NCI-H2107 treated with DMSO at 0.1 percent for 48 hours (cell line): ENCODE data around the gene NRXN3.

Experiments
- DNase-seq: peaks from one replicate; lab custom pipeline; 2025; ENCODE audit not compliant: unreplicated experiment; lab: John Stamatoyannopoulos, UW

Gene NRXN3

GRCh38 chr14:79426103-79426755 lies 1256.1 kb downstream of the NRXN3 start:
- no peak for DNase-seq

- DNase-seq, result no peak
Measured at GRCh38 chr14:79432640-79433039, 1262.5 kb downstream of the NRXN3 start.

- no peak for DNase-seq
Measured at GRCh38 chr14:79436335-79436734, 1266.2 kb downstream of the NRXN3 start.

- no peak for DNase-seq
Measured at GRCh38 chr14:79437951-79438350, 1267.8 kb downstream of the NRXN3 start.

GRCh38 chr14:79438696-79439342 lies 1268.6 kb downstream of the NRXN3 start:
- no peak for DNase-seq

- DNase-seq, result no peak
Measured at GRCh38 chr14:79442786-79443185, 1272.6 kb downstream of the NRXN3 start.

- DNase-seq, result no peak
Measured at GRCh38 chr14:79443602-79444001, 1273.4 kb downstream of the NRXN3 start.

- no peak for DNase-seq
Measured at GRCh38 chr14:79448960-79449359, 1278.8 kb downstream of the NRXN3 start.

- DNase-seq, result no peak
Measured at GRCh38 chr14:79451601-79452000, 1281.4 kb downstream of the NRXN3 start.

- DNase-seq, result no peak
Measured at GRCh38 chr14:79453276-79453675, 1283.1 kb downstream of the NRXN3 start.

GRCh38 chr14:79464468-79464867 lies 1294.3 kb downstream of the NRXN3 start:
- DNase-seq, result no peak

- no peak for DNase-seq
Measured at GRCh38 chr14:79465651-79466050, 1295.5 kb downstream of the NRXN3 start.

GRCh38 chr14:79466938-79467527 lies 1296.9 kb downstream of the NRXN3 start:
- no peak for DNase-seq

- no peak for DNase-seq
Measured at GRCh38 chr14:79467835-79468234, 1297.7 kb downstream of the NRXN3 start.

- no peak for DNase-seq
Measured at GRCh38 chr14:79468486-79468885, 1298.3 kb downstream of the NRXN3 start.

- no peak for DNase-seq
Measured at GRCh38 chr14:79473651-79474050, 1303.5 kb downstream of the NRXN3 start.

GRCh38 chr14:79475887-79476532 lies 1305.8 kb downstream of the NRXN3 start:
- no peak for DNase-seq

GRCh38 chr14:79476552-79476951 lies 1306.4 kb downstream of the NRXN3 start:
- DNase-seq, result no peak

- no peak for DNase-seq
Measured at GRCh38 chr14:79480212-79480611, 1310.0 kb downstream of the NRXN3 start.

- no peak for DNase-seq
Measured at GRCh38 chr14:79482825-79483224, 1312.7 kb downstream of the NRXN3 start.

- DNase-seq, result peak; percentile 16
Measured at GRCh38 chr14:79483477-79484388, 1313.6 kb downstream of the NRXN3 start.
